ENCODE data around the gene EPDR1. TPM values are rescaled to one million over a fixed set of nuclear protein-coding genes. Genes with fewer than 3 reads are reported as not detected.

EPDR1 gene
- polyA plus RNA-seq (2012; ENCODE audit: insufficient read depth, insufficient read length, low read depth) = 4.5 TPM

GRCh38 chr7:37920305-37920848 lies at the start of gene EPDR1:
TSS of gene EPDR1 (plus strand) at chr7:37920640. CDS start at chr7:37920940, 300 bp downstream.
- Histone ChIP-seq H3K27me3 (peaks cover 35% of the 10 kb centered on the region), H3K9me3 (no peaks in the 10 kb centered on the region), H3K4me3 (ENCODE audit: low read depth, low read length) (peak within 1 kb of the TSS; percentile 65), H3K36me3 (no peaks in the 10 kb centered on the region), H3K4me1 (no peaks in the 10 kb centered on the region)
- peak; percentile 29 for TF ChIP-seq CTCF (IDR thresholded peaks at IDR 0.05; ENCODE audit: low read depth, low read length)
- DNase-seq = peak; percentile 58

DNA sequence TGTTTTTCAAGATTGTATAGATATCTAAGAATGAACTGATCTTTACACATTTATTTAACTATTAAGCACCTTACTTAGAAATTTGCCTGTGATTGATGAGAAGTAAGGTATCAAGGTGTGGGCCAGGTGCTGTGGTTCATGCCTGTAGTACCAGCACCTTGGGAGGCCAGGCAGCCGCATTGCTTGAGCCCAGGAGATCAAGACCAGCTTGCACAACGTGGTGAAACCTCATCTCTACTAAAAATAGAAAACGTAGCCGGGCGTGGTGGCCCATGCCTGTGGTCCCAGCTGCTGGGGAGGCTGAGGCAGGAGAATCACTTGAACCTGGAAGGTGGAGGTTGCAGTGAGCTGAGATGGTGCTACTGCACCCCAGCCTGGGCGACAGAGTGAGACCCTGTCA lies 38.4 kb upstream of the EPDR1 start:
- DNase-seq = no peak
- no peaks in the 10 kb centered on the region for H3K27me3 ChIP-seq
- TF ChIP-seq CTCF (IDR thresholded peaks at IDR 0.05; ENCODE audit: low read depth, low read length) = no peak

DNA sequence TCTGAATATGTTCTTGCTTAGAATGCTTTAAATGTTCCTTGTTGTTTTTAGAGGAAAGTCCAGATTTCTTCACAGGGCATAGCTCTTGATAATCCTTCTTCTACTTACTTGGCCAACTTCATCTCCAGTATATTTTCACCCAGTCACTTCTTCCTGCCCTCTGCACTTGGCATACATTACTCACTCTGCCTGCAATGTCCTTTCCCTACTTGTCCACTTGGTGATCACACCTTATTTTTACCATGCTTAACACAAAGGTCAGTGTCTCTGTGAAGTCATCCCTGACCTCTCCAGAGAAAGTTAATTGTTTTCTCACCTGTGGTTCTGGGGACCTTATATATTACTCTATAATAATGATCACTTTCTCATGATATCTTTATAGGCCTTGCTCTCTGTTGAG lies 27.1 kb upstream of the EPDR1 start:
- TF ChIP-seq CTCF (IDR thresholded peaks at IDR 0.05; ENCODE audit: low read depth, low read length) = no peak
- no peaks in the 10 kb centered on the region for H3K4me1 ChIP-seq
- no peak for DNase-seq

More for the DNA sequence above, 38.4 kb upstream of the EPDR1 start:
- Histone ChIP-seq H3K4me1 (no peaks in the 10 kb centered on the region), H3K4me3 (ENCODE audit: low read depth, low read length) (no peak overlapping the region), H3K36me3 (no peaks in the 10 kb centered on the region), H3K9me3 (no peaks in the 10 kb centered on the region)

DNA sequence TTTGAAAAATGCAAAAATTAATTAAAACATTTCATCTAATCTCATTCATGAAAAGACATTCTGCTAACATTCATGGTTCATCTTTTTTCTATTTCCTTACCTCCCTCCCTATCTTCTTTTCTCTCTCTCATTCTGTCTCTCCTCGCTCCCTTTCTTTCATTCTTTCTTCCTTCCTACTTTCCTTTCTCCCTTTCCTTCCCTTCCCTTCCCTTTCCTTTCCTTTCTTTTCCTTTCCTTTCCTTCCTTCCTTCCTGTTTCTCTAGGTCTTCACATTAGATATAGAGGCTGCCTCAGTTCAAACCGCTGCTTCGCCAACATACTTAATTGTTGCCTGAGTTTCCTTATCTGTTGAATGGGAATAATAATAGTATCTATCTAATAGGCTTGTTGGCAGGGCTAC lies 25.8 kb upstream of the EPDR1 start:
- DNase-seq = no peak
- no peaks in the 10 kb centered on the region for H3K27me3 ChIP-seq
- H3K4me1 ChIP-seq = no peaks in the 10 kb centered on the region
- no peaks in the 10 kb centered on the region for H3K36me3 ChIP-seq
- no peaks in the 10 kb centered on the region for H3K9me3 ChIP-seq
- TF ChIP-seq CTCF (IDR thresholded peaks at IDR 0.05; ENCODE audit: low read depth, low read length) = no peak
- no peak overlapping the region for H3K4me3 ChIP-seq (ENCODE audit: low read depth, low read length)

More for the DNA sequence above, 27.1 kb upstream of the EPDR1 start:
- Histone ChIP-seq H3K27me3 (no peaks in the 10 kb centered on the region), H3K9me3 (no peaks in the 10 kb centered on the region), H3K36me3 (no peaks in the 10 kb centered on the region), H3K4me3 (ENCODE audit: low read depth, low read length) (no peak overlapping the region)

- no peak for TF ChIP-seq CTCF (IDR thresholded peaks at IDR 0.05; ENCODE audit: low read depth, low read length)
- no peaks in the 10 kb centered on the region for H3K27me3 ChIP-seq
- no peaks in the 10 kb centered on the region for H3K4me1 ChIP-seq
- H3K4me3 ChIP-seq (ENCODE audit: low read depth, low read length) = no peak overlapping the region
- DNase-seq = no peak
- H3K36me3 ChIP-seq = no peaks in the 10 kb centered on the region
- no peaks in the 10 kb centered on the region for H3K9me3 ChIP-seq
Observed at GRCh38 chr7:37899712-37900247, 20.7 kb upstream of the EPDR1 start.

- peak; percentile 60 for TF ChIP-seq CTCF (IDR thresholded peaks at IDR 0.05; ENCODE audit: low read depth, low read length)
- no peak overlapping the region for H3K4me3 ChIP-seq (ENCODE audit: low read depth, low read length)
Observed at GRCh38 chr7:37901236-37901827, 19.1 kb upstream of the EPDR1 start.

More at GRCh38 chr7:37901236-37901827, 19.1 kb upstream of the EPDR1 start:
- H3K27me3 ChIP-seq = no peaks in the 10 kb centered on the region
- H3K9me3 ChIP-seq = no peaks in the 10 kb centered on the region
- no peaks in the 10 kb centered on the region for H3K4me1 ChIP-seq
- H3K36me3 ChIP-seq = no peaks in the 10 kb centered on the region
- DNase-seq = no peak

Data from BE2C (cell line).